Measurements from ENCODE around the gene HCFC1R1.

HCFC1R1 gene

DNA sequence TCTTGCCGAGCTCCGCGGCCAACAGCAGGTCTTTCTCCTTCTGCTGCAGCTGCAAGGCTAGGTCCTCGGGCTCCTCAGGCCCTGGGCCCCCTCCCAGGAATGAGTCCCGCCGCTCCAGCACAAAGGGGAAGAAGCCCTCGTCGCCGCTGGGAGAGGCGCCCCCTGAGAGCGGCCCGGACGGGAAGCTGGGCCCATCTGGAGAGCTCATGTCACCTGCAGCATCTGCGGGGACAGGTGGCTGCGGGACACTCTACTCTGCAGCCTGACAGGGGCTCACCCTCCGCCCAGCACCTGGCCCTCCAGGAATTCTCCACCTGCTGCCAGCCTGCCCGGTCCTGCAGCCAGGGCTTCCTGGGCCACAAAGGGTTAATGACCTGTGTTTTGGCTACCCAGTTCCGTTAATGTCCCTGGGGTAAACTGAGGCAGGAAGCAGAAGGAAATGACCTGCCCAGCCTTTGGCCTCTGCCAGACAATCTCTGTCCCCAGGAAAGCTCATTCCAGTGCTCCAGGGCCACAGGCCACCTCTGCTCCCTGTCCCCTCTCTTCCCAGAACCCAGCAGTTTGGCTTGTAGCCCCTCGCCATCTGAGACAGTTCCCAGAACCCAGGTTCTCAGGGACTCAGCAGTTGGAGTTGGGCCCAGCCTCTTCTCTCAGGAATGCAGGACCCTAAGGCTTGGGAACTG is 11.7 kb upstream of the HCFC1R1 start:
- FAIRE-seq: no peak

DNA sequence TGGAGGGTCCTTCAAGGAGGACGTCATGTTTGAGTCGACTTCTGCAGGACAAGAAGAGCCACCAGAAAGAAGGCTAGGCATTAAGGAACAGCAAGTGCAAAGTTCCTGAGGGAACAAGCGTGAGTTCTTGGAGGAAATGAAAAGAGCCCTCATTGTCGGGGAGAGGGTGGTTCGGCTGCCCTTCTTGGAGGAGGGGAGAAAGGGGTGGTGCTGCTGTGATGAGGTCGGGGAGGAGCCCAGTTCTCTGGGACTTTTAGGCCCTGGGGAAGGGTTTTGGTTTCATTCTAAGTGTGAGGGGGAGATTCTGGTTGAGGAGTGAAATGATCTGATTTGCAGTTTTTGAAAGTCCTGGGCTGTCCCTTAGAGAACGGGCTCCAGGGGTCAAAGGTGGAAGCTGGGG is 8.9 kb upstream of the HCFC1R1 start:
- FAIRE-seq: no peak

- no peak for FAIRE-seq
Measured at GRCh38 chr16:3030222-3031212, 6.8 kb upstream of the HCFC1R1 start.

GRCh38 chr16:3029491-3030221 is 5.9 kb upstream of the HCFC1R1 start:
- no peak for FAIRE-seq

- FAIRE-seq: no peak
Measured at GRCh38 chr16:3028716-3029319, 5.1 kb upstream of the HCFC1R1 start.

DNA sequence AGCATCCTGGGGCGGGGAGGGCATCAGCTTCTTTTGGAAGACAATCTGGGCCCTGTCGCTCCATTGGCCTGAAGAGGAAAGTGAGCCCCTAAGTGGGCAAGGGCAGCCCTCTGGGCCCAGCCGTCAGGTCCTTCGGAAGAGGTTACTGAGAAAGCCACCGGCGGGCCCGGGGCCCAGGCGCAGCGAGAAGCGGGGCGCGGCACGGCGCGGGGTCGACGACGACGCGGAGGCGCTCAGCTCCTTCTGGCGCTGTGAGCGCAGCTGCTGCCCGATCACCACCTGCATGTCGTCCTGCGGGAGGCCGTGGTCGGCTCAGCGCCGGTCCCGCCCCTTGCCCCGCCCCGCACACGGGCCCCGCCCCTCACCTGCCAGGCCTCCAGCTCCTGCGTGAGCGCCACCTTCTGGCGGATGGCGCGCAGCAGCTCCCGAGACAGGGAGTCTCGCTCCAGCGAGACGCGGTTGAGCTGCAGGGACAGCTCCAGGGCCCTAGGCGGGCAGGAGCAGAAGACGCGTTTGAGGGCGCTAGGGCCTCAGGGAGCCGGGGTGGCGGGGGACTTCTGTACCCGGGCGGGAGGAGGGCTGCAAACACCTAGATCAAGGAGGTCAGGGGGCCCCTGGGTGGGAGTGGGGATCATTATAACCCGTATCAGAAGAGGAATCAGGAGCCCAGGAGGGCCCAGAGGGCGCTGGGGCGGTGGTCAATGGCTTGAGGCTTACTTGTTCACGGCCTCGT is 4.4 kb upstream of the HCFC1R1 start:
- no peak for FAIRE-seq

- no peak for FAIRE-seq
Measured at GRCh38 chr16:3027489-3027795, 3.7 kb upstream of the HCFC1R1 start.

- FAIRE-seq: no peak
Measured at GRCh38 chr16:3026609-3027488, 3.1 kb upstream of the HCFC1R1 start.

DNA sequence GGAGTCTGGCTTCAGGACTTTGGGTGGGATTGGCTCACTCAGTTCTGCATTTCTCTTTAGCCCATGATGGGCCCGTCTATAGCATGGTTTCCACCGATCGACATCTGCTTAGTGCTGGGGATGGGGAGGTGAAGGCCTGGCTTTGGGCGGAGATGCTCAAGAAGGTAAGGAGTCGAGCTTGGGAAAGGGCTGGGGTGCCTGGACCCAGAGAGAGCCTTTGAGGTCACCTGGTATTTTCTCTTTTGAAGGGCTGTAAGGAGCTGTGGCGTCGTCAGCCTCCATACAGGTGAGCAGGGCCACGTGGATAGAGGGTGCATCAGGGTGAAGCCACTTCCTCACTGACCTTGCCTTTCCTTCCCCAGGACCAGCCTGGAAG is 2.2 kb upstream of the HCFC1R1 start:
- no peak for FAIRE-seq

DNA sequence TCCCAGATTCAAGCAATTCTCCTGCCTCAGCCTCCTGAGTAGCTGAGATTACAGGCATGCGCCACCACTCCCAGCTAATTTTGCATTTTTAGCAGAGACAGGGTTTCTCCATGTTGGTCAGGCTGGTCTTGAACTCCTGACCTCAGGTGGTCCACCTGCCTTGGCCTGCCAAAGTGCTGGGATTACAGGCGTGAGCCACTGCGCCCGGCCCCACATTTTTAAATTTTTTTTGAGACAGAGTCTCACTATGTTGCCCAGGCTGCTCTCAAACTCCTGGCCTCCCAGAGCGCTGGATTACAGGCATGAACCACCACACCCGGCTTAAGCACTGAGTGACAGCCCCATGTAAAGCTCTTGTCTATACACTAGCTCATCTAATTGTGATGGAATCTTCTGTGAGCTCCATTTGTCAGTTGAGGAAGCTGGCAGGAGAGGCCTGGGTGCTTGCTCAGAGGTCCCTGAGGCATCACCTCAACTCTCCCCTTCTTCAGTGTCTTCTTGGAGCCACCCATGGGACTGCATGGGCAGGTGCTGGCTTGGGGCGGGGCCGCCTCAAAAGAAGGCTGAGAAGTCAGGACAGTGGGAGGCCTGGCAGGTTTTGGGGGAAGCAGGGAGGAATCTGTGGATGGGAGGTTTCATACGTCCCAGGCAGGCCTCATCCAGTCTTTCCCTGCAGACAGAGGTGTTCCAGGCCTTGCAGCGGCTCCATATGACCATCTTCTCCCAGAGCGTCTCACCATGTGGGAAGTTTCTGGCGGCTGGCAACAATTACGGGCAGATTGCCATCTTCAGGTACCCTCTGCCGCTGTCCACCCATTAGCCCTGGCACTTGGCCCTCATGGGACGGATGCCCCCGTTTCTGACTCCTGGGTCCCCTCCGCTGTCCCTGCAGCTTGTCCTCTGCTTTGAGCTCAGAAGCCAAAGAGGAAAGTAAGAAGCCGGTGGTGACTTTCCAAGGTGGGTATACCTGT is 1.6 kb upstream of the HCFC1R1 start:
- FAIRE-seq: no peak

DNA sequence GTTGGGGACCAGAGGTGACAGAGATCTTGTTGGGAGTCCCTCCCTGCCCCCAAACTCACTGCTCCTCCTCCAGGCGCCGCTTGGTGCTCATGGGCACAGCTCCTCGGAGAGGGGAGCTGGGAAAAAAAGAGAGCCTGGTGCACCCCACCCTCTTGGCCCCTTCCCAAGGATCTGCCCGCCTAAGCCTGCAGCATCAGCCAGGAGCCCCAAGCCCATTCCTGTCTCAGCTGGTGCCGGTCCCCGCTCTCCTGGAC is 400 bp downstream of the HCFC1R1 start:
- no peak for FAIRE-seq

- FAIRE-seq: no peak
Measured at GRCh38 chr16:3022684-3023414, 893 bp downstream of the HCFC1R1 start.

DNA sequence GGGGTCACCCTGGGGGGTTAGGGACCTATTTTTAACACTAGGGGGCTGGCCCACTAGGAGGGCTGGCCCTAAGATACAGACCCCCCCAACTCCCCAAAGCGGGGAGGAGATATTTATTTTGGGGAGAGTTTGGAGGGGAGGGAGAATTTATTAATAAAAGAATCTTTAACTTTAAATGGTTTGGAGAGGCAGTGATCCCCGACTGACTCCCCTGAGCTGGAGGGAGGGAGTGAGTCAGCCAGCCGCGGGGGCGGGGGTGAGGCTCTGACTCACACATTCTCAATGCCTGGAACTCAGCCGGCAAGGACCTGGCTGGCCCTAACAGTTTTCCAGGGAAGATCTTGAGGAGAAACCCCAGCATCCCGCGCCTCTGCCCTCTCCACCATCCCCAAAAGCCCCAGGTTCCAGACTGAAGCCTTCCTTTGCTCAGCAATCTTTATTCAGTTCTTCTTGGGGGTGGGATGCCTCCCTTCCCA is 1.5 kb downstream of the HCFC1R1 start:
- FAIRE-seq: no peak

GRCh38 chr16:3021449-3022207 is 2.1 kb downstream of the HCFC1R1 start:
- FAIRE-seq: no peak

- no peak for FAIRE-seq
Measured at GRCh38 chr16:3020604-3021448, 2.9 kb downstream of the HCFC1R1 start.

DNA sequence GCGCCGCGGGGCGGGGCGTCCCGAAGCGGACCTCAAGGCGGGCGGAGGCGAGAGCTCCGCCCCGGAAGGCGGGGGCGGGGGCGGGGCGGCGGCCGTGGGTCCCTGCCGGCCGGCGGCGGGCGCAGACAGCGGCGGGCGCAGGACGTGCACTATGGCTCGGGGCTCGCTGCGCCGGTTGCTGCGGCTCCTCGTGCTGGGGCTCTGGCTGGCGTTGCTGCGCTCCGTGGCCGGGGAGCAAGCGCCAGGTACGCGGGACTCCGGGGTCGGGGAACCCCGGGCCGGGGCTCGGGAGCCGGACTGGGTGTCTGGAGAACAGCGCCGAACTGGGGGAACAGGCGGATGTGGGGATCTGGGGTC is 3.5 kb downstream of the HCFC1R1 start, which contains the start of gene TNFRSF12A:
Gene TNFRSF12A, plus strand, starts transcription at position 122 of the 357 bp plus-strand sequence. Its CDS starts 30 bp downstream, at position 152.
- FAIRE-seq: no peak

DNA sequence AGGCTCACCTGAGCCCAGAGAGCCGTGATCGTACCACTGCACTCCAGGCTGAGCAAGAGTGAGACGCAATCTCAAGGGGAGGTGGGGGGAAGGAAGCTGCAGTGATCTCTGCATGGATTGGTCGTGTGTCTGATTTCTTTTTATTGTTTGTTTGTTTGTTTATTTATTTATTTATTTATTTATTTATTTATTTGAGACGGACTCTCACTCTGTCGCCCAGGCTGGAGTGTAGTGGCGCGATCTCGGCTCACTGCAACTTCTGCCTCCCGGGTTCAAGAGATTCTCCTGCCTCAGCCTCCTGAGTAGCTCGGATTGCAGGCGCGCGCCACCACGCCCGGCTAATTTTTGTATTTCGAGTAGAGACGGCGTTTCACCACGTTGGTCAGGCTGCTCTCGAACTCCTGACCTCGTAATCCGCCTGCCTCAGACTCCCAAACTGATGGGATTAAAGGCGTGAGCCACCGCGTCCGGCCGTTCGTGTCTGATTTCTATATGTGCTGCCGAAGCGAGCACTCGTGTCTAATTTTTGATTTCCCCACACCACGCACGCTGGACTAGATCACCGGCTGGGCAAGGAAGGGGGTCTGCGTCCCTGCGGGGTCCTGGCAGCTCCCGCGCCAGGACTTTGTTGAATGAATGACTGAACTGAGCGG is 4.0 kb downstream of the HCFC1R1 start:
- no peak for FAIRE-seq
